ENCODE data around the gene GALNT10.
A peak's percentile ranks its signal among the peaks of the same experiment; 100 is the strongest.

DNA sequence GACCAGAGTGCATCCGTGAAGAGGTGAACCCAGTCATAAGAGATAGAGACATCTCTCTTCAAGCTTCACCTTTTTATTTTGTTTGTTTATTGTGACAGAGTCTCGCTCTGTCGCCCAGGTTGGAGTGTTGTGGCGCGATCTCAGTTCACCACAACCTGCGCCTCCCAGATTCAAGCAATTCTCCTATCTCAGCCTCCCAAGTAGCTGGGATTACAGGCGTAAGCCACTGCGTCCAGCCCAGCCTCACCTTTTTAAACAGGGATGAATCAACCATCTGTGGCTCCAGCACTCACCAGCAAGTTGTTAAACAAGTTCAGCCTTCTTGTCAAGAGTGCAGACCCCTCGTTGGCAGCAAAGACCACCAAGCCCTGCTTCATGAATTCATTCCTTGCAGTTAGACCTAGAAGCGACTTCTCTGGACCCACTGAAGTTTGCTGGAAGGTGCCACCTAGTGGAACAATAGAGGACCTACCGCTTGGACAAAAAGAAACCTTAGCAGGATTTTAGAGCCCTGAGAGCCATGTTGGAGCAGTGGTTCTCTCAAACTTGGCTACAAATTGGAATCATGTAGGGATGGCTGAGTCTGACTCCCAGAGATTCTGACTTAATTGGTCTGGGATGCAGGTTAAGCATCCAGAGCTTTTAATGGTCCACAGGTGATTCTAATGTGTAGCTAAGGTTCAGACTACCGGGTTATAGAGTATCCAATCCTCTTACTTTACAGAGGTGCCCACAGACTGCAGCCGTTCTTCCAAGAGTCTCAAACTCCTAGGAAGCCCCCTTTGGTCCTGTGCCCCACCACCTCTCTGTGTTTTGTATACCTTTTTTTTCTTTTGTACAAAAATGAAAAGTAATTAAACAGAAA is 10.5 kb upstream of the GALNT10 start:
- TF ChIP-seq CTCF (IDR thresholded peaks at IDR 0.05) = peak in 5 of 7 experiments; percentile 71 to 81 (median 73)
- no peak for TF ChIP-seq EP300 (IDR thresholded peaks at IDR 0.05)
- TF ChIP-seq POLR2AphosphoS5 (IDR thresholded peaks at IDR 0.05) = no peak

Measured in stomach (tissue), 4 donors.